Gastrocnemius medialis (tissue), 4 donors: ENCODE results near the gene BLOC1S3. TPM values are rescaled to one million over a fixed set of nuclear protein-coding genes. Genes with fewer than 3 reads are reported as not detected.

ENCODE experiments used
- ATAC-seq, 2 donors: fragments of 150-250 bp; one replicate each; pipeline ENCODE4 v1.9.1; 2016
- DNase-seq, 2 donors: peaks; one replicate each; pipeline ENCODE4 v3.0.0-alpha.2; 2019
- H3K27ac ChIP-seq, 4 donors: fragments of 200-600 bp; sonication (generic); 1 replicate in 1 of 4; 2 replicates in 3 of 4; pipeline ENCODE4 v1.5.1; 2016 to 2018; ENCODE audit warnings: mild to moderate bottlenecking in 2 of 4, moderate library complexity in 1 of 4
- H3K27me3 ChIP-seq, 3 donors: fragments of 200-600 bp; sonication (generic) in 2 of 3; 1 replicate in 1 of 3; 2 replicates in 2 of 3; pipeline versions ENCODE4 v1.5.1 to v1.6.0; 2016 to 2019; ENCODE audit warnings: mild to moderate bottlenecking in 1 of 3, moderate library complexity in 1 of 3
- H3K36me3 ChIP-seq, 2 donors: fragments of 200-600 bp; sonication (generic) in 1 of 2; one replicate each; pipeline ENCODE4 v1.5.1; 2017 to 2018
- H3K4me1 ChIP-seq, 2 donors: fragments of 200-600 bp; sonication (generic) in 1 of 2; one replicate each; pipeline ENCODE4 v1.5.1; 2016 to 2017; ENCODE audit warnings: mild to moderate bottlenecking in 2 of 2
- H3K4me3 ChIP-seq, 4 donors: fragments of 200-600 bp; sonication (generic) in 3 of 4; 1 replicate in 1 of 4; 2 replicates in 3 of 4; pipeline ENCODE4 v1.5.1; 2016 to 2019; ENCODE audit warnings: mild to moderate bottlenecking in 2 of 4
- H3K9me3 ChIP-seq, 3 donors: fragments of 200-600 bp; sonication (generic) in 2 of 3; 1 replicate in 1 of 3; 2 replicates in 2 of 3; pipeline ENCODE4 v1.5.1; 2016 to 2019
- POLR2A ChIP-seq, 2 donors: fragments of 450-650 bp; IDR thresholded peaks; one replicate each; pipeline ENCODE4 v1.6.1; 2017; ENCODE audit warnings: antibody characterized with exemption in 2 of 2, mild to moderate bottlenecking in 2 of 2, moderate library complexity in 2 of 2
- in situ Hi-C, 4 donors: fragments of 200-750 bp; cut with MboI; loops; one replicate each; pipeline versions ENCODE4 v1.15.0 to v1.8.0; 2017; ENCODE audit warnings: low sequenced_read_pairs in 4 of 4
- intact Hi-C: fragments of 100-400 bp; cut with DNase I; formaldehyde crosslinking; loops from one replicate; pipeline ENCODE4 v1.15.1; 2023; ENCODE audit warnings: low total_unique reads
- total RNA-seq, 4 donors: library from RNA; depleted of rRNA; stranded (reverse); fragments of >200 nt; gene quantifications; one replicate each; pipeline versions ENCODE4 v1.1.0 to v1.2.3, GENCODE V29; 2016
- TF ChIP-seq, protein P1 (sequence below), 5 experiments: fragments of 450-650 bp in 3 of 5; fragments of 200-600 bp in 2 of 5; sonication (generic) in 2 of 5; IDR thresholded peaks in 4 of 5; conservative IDR thresholded peaks in 1 of 5; 1 replicate in 4 of 5; 2 replicates in 1 of 5; pipeline ENCODE4 v1.5.1; 2016 to 2019; ENCODE audit warnings: antibody characterized with exemption in 5 of 5, mild to moderate bottlenecking in 3 of 5, moderate library complexity in 3 of 5

Gene BLOC1S3
- total RNA-seq, 4 donors from 2014 or later = 1.9 to 14.9 (median 5.8) TPM

DNA sequence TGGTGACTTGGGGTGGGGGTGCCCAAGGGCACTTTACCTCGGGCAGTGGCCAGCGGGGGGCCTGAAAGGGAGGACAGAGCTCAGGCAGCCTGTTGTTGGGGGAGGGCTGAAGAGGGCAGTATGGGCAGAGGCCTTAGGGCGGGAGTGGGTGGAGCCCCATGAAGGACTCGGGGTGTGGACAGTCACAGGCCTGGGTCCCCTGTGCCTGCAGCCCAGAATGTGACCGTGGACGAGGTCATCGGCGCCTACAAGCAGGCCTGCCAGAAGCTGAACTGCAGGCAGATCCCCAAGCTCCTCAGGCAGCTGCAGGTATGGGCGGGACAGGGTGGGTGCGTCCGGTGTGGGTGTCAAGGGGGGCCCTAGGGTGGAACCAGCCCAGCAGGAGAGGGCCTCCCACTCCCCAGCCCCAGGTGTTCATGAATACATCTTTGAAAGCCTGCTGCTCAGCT is 40.3 kb upstream of the BLOC1S3 start:
- Histone ChIP-seq H3K4me1 (no peaks in the 10 kb centered on the region), H3K27ac (no peak overlapping the region), H3K27me3 (no peaks in the 10 kb centered on the region), H3K9me3 (no peaks in the 10 kb centered on the region), H3K4me3 (no peak overlapping the region), H3K36me3 (peaks cover 0 to 22% of the 10 kb centered on the region in 2 donors)
- no peak for ATAC-seq
- in situ Hi-C loops (no loop called here), intact Hi-C loops (no loop called here)
- no peak for TF ChIP-seq POLR2A (IDR thresholded peaks at IDR 0.05)
- no peak for DNase-seq

- H3K27me3 ChIP-seq = no peaks in the 10 kb centered on the region
- DNase-seq (no peak), ATAC-seq (no peak)
- intact Hi-C loops (no loop called here), in situ Hi-C loops (no loop called here)
- no peak overlapping the region for H3K27ac ChIP-seq
- TF ChIP-seq, protein P1, sequence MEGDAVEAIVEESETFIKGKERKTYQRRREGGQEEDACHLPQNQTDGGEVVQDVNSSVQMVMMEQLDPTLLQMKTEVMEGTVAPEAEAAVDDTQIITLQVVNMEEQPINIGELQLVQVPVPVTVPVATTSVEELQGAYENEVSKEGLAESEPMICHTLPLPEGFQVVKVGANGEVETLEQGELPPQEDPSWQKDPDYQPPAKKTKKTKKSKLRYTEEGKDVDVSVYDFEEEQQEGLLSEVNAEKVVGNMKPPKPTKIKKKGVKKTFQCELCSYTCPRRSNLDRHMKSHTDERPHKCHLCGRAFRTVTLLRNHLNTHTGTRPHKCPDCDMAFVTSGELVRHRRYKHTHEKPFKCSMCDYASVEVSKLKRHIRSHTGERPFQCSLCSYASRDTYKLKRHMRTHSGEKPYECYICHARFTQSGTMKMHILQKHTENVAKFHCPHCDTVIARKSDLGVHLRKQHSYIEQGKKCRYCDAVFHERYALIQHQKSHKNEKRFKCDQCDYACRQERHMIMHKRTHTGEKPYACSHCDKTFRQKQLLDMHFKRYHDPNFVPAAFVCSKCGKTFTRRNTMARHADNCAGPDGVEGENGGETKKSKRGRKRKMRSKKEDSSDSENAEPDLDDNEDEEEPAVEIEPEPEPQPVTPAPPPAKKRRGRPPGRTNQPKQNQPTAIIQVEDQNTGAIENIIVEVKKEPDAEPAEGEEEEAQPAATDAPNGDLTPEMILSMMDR (IDR thresholded peaks at IDR 0.05 in 4 of 5, conservative IDR thresholded peaks at IDR 0.05 in 1 of 5) = no peak
- TF ChIP-seq POLR2A (IDR thresholded peaks at IDR 0.05) = no peak
- H3K4me3 ChIP-seq = no peak overlapping the region
- no peaks in the 10 kb centered on the region for H3K4me1 ChIP-seq
- no peaks in the 10 kb centered on the region for H3K9me3 ChIP-seq
- peaks cover 0 to 26% of the 10 kb centered on the region in 2 donors for H3K36me3 ChIP-seq
Observed at GRCh38 chr19:45139286-45140143, 39.1 kb upstream of the BLOC1S3 start.

- Histone ChIP-seq H3K4me1 (no peaks in the 10 kb centered on the region), H3K4me3 (no peak overlapping the region), H3K27me3 (no peaks in the 10 kb centered on the region), H3K27ac (no peak overlapping the region), H3K9me3 (no peaks in the 10 kb centered on the region), H3K36me3 (peaks cover 0 to 28% of the 10 kb centered on the region in 2 donors)
- DNase-seq (no peak), ATAC-seq (no peak)
- no peak for TF ChIP-seq POLR2A (IDR thresholded peaks at IDR 0.05)
- TF ChIP-seq, protein P1 (IDR thresholded peaks at IDR 0.05 in 4 of 5, conservative IDR thresholded peaks at IDR 0.05 in 1 of 5) = no peak
- intact Hi-C loops = no loop called here
- in situ Hi-C loops = no loop called here
Observed at GRCh38 chr19:45140144-45140503, 38.5 kb upstream of the BLOC1S3 start.

GRCh38 chr19:45140533-45140932 is 38.1 kb upstream of the BLOC1S3 start:
- ATAC-seq = no peak
- no peak for TF ChIP-seq POLR2A (IDR thresholded peaks at IDR 0.05)
- TF ChIP-seq, protein P1 (IDR thresholded peaks at IDR 0.05 in 4 of 5, conservative IDR thresholded peaks at IDR 0.05 in 1 of 5) = no peak
- Histone ChIP-seq H3K27ac (no peak overlapping the region), H3K9me3 (no peaks in the 10 kb centered on the region), H3K4me1 (no peaks in the 10 kb centered on the region), H3K27me3 (no peaks in the 10 kb centered on the region), H3K36me3 (peaks cover 0 to 33% of the 10 kb centered on the region in 2 donors), H3K4me3 (no peak overlapping the region)
- in situ Hi-C loops (no loop called here), intact Hi-C loops (no loop called here)
- no peak for DNase-seq

DNA sequence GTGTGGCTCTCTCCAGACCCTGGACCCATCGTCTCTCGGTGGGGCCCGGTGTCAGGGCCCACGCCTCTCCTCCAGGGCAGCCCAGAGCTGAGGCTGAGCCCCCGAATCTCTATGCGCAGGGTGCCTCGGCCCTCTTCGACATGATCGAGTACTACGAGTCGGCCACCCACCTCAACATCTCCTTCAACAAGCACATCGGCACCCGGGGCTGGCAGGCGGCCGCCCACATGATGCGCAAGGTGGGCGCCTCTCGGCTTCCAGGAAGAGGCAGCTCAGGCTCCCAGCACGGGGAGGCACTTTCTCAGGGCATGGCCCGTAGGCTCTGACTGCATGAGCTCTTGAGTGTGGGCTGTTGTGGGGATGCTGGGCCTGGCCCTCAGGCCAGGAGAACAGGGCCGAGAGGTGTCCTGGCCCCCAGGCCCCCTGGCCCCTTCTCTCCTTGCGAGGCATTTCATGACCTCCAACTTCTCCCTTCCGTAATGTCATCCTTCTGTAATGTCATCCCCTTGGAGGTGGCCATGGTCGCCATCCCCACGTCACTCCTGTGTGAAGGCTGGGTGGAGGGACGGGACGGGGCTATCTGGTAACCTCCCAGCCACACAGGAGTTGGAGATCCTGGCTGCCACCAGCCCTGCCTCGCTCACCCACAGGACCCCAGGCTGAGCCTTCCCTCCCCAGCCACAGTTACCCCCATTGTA is 37.2 kb upstream of the BLOC1S3 start:
- no peak for ATAC-seq
- intact Hi-C loops (no loop called here), in situ Hi-C loops (no loop called here)
- Histone ChIP-seq H3K4me1 (no peaks in the 10 kb centered on the region), H3K27me3 (no peaks in the 10 kb centered on the region), H3K27ac (no peak overlapping the region), H3K36me3 (peaks cover 0 to 39% of the 10 kb centered on the region in 2 donors), H3K4me3 (no peak overlapping the region), H3K9me3 (no peaks in the 10 kb centered on the region)
- TF ChIP-seq POLR2A (IDR thresholded peaks at IDR 0.05) = no peak
- no peak for DNase-seq
